Hematopoietic multipotent progenitor cell treated with erythropoietin and hydrocortisone succinate and interleukin-3 and kit ligand, for 8 days (in vitro differentiated cells): ENCODE results near the gene ZNF547.

Experiments used
- DNase-seq: peaks from one replicate; pipeline ENCODE4 v3.0.0-alpha.2; 2015

Gene ZNF547

GRCh38 chr19:57376151-57376550 is 12.8 kb downstream of the ZNF547 start:
- no peak for DNase-seq

- DNase-seq = no peak
These were observed 14.3 kb downstream of the ZNF547 start for GRCh38 chr19:57377498-57378146.

DNA sequence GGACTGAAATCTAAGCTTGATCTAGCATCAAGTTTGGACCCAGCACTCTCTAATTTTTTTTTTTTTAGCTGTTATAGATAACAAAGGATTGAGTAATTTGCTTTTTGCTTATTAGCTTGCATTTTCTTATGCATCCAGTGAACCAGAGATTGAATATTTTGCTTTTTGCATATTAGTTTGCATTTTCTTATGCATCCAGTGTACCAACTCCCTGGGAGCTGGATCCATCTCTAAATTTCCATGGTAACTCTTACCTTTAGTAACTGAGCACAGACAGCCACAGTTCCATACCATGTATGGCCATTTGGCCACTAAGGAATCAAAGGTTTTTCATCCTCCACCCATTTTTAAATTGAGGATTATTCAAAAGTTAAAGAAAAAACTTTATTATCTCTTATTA is 17.6 kb downstream of the ZNF547 start:
- no peak for DNase-seq

GRCh38 chr19:57382806-57383488 is 19.6 kb downstream of the ZNF547 start:
- no peak for DNase-seq

DNA sequence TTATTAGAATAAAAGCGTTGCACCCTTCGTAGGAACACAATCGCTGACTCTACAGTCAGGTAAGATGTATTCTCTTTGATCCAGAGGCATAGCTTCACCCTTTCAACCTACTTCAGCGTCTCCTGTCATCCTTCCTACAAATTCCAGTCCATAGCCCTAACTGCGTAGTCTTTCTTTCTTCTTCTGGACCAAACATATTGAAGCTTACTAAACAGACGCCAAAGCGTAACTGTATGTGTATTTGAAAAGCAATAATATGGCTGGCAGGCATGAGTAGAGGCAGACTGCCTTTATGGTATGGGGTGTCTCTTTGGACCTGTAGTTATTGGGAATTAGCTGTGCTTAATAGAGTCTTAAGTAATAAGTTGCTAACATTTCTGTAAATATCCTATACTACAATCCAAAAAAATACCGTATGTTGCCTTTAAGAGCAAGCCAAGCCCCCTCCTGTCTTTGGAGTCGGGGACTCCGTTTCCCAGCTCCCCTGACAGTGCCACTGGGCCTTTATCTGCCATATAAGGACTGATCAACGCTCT is 25.9 kb downstream of the ZNF547 start:
- no peak for DNase-seq

GRCh38 chr19:57389730-57390598 is 26.6 kb downstream of the ZNF547 start, which contains the start of gene ZNF548:
ZNF548 (plus strand) TSS chr19:57389854; CDS start chr19:57390100, 246 bp downstream.
- DNase-seq = peak; percentile 99

DNA sequence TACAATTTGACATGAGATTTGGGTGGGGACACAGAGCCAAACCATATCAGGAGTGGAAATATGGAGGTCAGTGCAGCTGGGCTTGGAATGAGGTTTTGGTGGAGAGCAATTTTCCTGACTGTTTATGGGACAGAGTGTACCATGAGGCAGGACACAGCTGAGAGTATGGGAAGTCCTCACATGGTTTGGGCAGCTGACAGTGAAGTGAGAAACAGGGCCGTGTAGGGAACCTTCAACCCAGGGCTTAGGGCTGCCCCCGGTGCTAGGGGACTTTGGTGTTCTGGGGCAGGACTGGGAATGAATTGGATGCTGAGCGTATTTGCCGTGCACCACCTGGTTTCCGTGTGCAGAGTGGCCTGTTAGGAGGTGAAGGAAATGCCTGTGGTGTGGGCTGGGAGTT is 32.4 kb downstream of the ZNF547 start:
- DNase-seq = no peak

GRCh38 chr19:57398868-57399267 is 35.5 kb downstream of the ZNF547 start:
- no peak for DNase-seq

DNA sequence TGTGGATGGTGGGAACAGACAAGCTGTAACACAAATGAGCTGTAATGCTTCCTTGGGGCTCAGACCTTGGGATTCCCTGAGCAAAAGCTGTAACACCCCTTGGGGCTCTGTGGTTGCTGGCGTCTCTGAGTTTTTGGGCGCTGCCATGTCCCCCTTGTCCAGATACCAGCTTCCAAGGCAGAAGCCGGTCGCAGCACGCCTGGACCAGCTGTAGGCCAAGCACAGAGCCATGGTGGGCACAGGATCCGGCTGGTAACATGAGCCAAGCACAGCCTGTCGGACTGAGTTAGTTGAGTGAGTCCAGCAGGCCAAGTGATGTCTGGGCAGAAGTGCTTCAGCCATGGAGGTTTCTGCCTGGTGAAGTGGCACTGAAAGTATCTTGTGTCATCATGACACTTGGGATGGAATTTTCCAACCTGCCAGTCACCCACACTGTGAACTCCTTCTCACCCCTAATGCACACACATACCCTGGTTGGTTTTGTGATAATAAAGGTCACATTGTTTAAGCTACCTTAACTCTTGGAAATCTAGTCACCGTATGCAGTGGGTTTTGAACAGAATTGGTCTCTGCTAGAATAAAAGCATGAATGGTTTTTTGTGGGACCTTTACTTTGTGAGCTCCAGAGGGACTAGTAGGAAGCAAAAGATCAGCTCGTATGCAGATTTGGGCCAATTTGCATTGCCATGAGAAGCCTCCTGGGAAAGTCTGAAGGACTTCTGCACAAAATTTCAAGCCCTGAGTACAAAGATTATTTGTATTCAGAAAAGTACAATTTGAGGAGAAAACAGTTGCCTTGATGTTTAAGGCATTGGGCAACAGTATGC is 40.6 kb downstream of the ZNF547 start:
- no peak for DNase-seq

- DNase-seq = peak; percentile 78
These were observed 43.3 kb downstream of the ZNF547 start for GRCh38 chr19:57406516-57407123.

DNA sequence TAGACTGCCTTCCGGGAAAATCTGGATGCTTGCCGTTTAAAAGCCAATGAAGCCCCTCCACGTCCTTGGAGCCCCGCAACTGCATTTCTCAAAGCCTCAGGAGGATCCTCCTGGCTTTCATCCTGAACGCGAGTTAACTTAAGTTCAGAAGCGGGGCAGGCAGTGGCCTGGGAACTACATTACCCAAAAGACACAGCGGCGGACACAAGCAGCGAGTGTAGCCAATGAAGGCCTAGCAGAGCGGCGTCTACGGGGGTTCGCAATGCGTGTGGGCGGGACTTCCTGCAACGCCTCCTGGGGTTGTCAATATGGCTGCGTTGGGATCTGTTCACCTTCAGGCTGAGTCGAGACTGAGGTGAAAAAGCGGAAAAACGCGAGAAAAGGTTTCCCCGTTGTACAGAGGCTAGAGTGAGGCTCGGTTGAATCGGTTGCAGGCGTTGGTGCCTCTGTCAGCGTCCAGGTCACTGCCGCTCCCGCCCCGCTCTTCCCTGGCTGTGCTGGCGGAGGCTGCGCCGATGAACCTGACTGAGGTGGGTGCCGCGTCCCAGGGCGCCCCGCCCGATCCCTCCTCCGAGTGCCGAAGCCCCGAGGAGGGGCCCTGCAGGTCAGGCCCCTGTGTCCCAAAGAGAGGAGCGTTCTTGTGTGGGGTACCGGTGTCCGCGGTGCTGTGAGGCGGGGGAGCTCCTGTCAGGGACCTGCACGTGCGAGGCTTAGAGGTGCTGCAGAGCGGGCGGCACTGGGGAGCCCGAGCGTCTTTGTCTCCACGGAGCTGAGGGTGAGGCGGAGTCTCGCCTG is 47.7 kb downstream of the ZNF547 start, which contains the start of gene ZNF17:
TSS of gene ZNF17 (plus strand) at position 285 of the 795 bp plus-strand sequence. CDS start 2,455 bp downstream, outside the sequence.
- DNase-seq = peak; percentile 96

DNA sequence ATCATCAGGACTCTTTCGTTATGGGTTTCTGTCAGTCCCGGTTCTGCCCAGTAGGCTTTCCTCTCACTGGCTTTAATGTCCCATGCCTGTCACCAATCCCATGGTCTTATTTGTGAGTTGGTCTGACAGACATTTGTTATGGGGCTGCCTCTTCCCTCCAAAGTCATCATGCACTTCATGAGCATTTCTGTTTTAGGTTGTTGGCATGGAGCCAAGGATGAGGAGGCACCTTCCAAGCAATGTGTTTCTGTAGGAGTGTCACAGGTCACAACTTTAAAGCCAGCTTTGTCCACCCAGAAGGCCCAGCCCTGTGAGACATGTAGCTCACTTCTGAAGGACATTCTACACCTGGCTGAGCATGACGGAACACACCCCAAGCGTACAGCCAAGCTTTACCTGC is 56.1 kb downstream of the ZNF547 start:
- no peak for DNase-seq

- no peak for DNase-seq
These were observed 57.7 kb downstream of the ZNF547 start for GRCh38 chr19:57421037-57421436.
